Nephron progenitor cell (in vitro differentiated cells): ENCODE data around the gene HIVEP3.

Source experiments
- DNase-seq: peaks from one replicate; pipeline ENCODE4 v3.0.0; 2021
- H3K27ac Mint-ChIP-seq: 2 replicates; pipeline ENCODE4 v1.8.0; 2021; ENCODE audit warnings: mild to moderate bottlenecking, moderate library complexity, mixed read lengths
- H3K27me3 Mint-ChIP-seq: 2 replicates; pipeline ENCODE4 v1.8.0; 2021; ENCODE audit warnings: mild to moderate bottlenecking, low read depth, mixed read lengths; ENCODE audit not compliant: poor library complexity
- H3K36me3 Mint-ChIP-seq: 2 replicates; pipeline ENCODE4 v1.8.0; 2021; ENCODE audit warnings: low read depth, mixed read lengths
- H3K4me1 Mint-ChIP-seq: 2 replicates; pipeline ENCODE4 v1.8.0; 2021; ENCODE audit warnings: mixed read lengths
- H3K4me3 Mint-ChIP-seq: 2 replicates; pipeline ENCODE4 v1.8.0; 2021; ENCODE audit warnings: mild to moderate bottlenecking, moderate library complexity, mixed read lengths
- H3K9me3 Mint-ChIP-seq: 2 replicates; pipeline ENCODE4 v1.8.0; 2021; ENCODE audit warnings: mild to moderate bottlenecking, moderate library complexity, mixed read lengths
- CTCF ChIP-seq: fragments of 200-600 bp; sonication (generic); IDR thresholded peaks from 2 replicates; pipeline ENCODE4 v1.5.0; 2021; ENCODE audit warnings: antibody characterized with exemption

The HIVEP3 gene

GRCh38 chr1:41512701-41513382 is 405.9 kb downstream of the HIVEP3 start:
- no peaks in the 10 kb centered on the region for H3K36me3 Mint-ChIP-seq
- peaks cover 13% of the 10 kb centered on the region for H3K27me3 Mint-ChIP-seq
- no peak for DNase-seq
- no peak overlapping the region for H3K27ac Mint-ChIP-seq
- no peak for TF ChIP-seq CTCF
- peaks cover 19% of the 10 kb centered on the region for H3K4me1 Mint-ChIP-seq
- no peak overlapping the region for H3K4me3 Mint-ChIP-seq
- H3K9me3 Mint-ChIP-seq = no peaks in the 10 kb centered on the region

GRCh38 chr1:41511239-41511540 is 407.5 kb downstream of the HIVEP3 start:
- no peak for DNase-seq
- Mint-ChIP-seq H3K27me3 (peaks cover 14% of the 10 kb centered on the region), H3K27ac (no peak overlapping the region), H3K36me3 (no peaks in the 10 kb centered on the region), H3K9me3 (no peaks in the 10 kb centered on the region), H3K4me3 (no peak overlapping the region), H3K4me1 (peaks cover 17% of the 10 kb centered on the region)
- no peak for TF ChIP-seq CTCF

- Mint-ChIP-seq H3K4me1 (peaks cover 12% of the 10 kb centered on the region), H3K27me3 (peaks cover 13% of the 10 kb centered on the region), H3K36me3 (no peaks in the 10 kb centered on the region), H3K4me3 (no peak overlapping the region), H3K9me3 (no peaks in the 10 kb centered on the region), H3K27ac (no peak overlapping the region)
- no peak for DNase-seq
- TF ChIP-seq CTCF = no peak
These were observed 408.0 kb downstream of the HIVEP3 start for GRCh38 chr1:41510531-41511238.

GRCh38 chr1:41509270-41509671 is 409.5 kb downstream of the HIVEP3 start:
- no peak overlapping the region for H3K4me3 Mint-ChIP-seq
- no peak for TF ChIP-seq CTCF
- no peak overlapping the region for H3K27ac Mint-ChIP-seq
- H3K27me3 Mint-ChIP-seq = peaks cover 13% of the 10 kb centered on the region
- no peak for DNase-seq
- peaks cover 23% of the 10 kb centered on the region for H3K4me1 Mint-ChIP-seq
- H3K36me3 Mint-ChIP-seq = no peaks in the 10 kb centered on the region
- H3K9me3 Mint-ChIP-seq = no peaks in the 10 kb centered on the region

GRCh38 chr1:41508290-41508689 is 410.4 kb downstream of the HIVEP3 start:
- H3K27ac Mint-ChIP-seq = no peak overlapping the region
- TF ChIP-seq CTCF = no peak
- peaks cover 33% of the 10 kb centered on the region for H3K4me1 Mint-ChIP-seq
- no peaks in the 10 kb centered on the region for H3K9me3 Mint-ChIP-seq
- no peak for DNase-seq
- H3K27me3 Mint-ChIP-seq = peaks cover 21% of the 10 kb centered on the region
- H3K36me3 Mint-ChIP-seq = no peaks in the 10 kb centered on the region
- no peak overlapping the region for H3K4me3 Mint-ChIP-seq

GRCh38 chr1:41507836-41508235 is 410.9 kb downstream of the HIVEP3 start:
- no peak for DNase-seq

More at GRCh38 chr1:41507836-41508235, 410.9 kb downstream of the HIVEP3 start:
- Mint-ChIP-seq H3K4me1 (peaks cover 38% of the 10 kb centered on the region), H3K27me3 (peaks cover 21% of the 10 kb centered on the region), H3K4me3 (no peak overlapping the region), H3K27ac (no peak overlapping the region), H3K36me3 (no peaks in the 10 kb centered on the region), H3K9me3 (no peaks in the 10 kb centered on the region)
- TF ChIP-seq CTCF = no peak
